AG04450 (cell line): ENCODE measurements around the gene CSGALNACT2. TPM values are rescaled to one million over a fixed set of nuclear protein-coding genes. Genes with fewer than 3 reads are reported as not detected.

Experiments
- CTCF ChIA-PET: fragments of 300-600, 350-600 bp; formaldehyde crosslinking; extraction: SDS; loops from one replicate; lab custom pipeline; 2022; ENCODE audit warnings: antibody characterized with exemption, inconsistent platforms; lab: Charles Lee
- POLR2A ChIA-PET: fragments of 350-600 bp; formaldehyde crosslinking; extraction: SDS; loops from one replicate; lab custom pipeline; 2021; ENCODE audit warnings: antibody characterized with exemption, inconsistent platforms; lab: Yijun Ruan, JAX
- DNase-seq: peaks from one replicate; pipeline ENCODE4 v3.0.0-alpha.2; 2011; ENCODE audit warnings: low read depth, low spot score
- H3K27ac ChIP-seq: one replicate; pipeline ENCODE4 v1.5.1; 2012; ENCODE audit warnings: low read depth, low read length, control low read depth
- H3K27me3 ChIP-seq: one replicate; pipeline ENCODE4 v1.6.0; 2012; ENCODE audit warnings: low read length; ENCODE audit not compliant: control insufficient read depth, insufficient read depth
- H3K4me3 ChIP-seq: 2 replicates; pipeline ENCODE4 v1.5.1; 2011; ENCODE audit warnings: mild to moderate bottlenecking, low read depth, low read length, control low read depth
- H3K9me3 ChIP-seq: 2 replicates; pipeline ENCODE4 v1.5.1; 2012; ENCODE audit warnings: low read length; ENCODE audit not compliant: control insufficient read depth, insufficient read depth
- CTCF ChIP-seq: IDR thresholded peaks from 2 replicates; pipeline ENCODE4 v1.5.1; 2011; ENCODE audit warnings: low read depth, low read length, control low read depth, inconsistent platforms
- polyA plus RNA-seq: library from polyadenylated mRNA; depleted of rRNA; stranded (reverse); fragments of >200 nt; gene quantifications from 2 replicates; pipeline ENCODE4 v1.2.3, GENCODE V29; 2011

Gene CSGALNACT2
- polyA plus RNA-seq, 1 experiment: 23.0 TPM

- CTCF ChIA-PET: interaction anchor here (0.7 kb wide), 1 partner anchor 9 kb away, joined by 3 read pairs; no protein-coding TSS in a partner anchor
- H3K27ac ChIP-seq: no peak overlapping the region
- H3K9me3 ChIP-seq: no peaks in the 10 kb centered on the region; the same call in 1 of the 2 replicates
- H3K4me3 ChIP-seq: no peak overlapping the region
- no peak for DNase-seq
- POLR2A ChIA-PET: no interaction called here
- peaks cover 11% of the 10 kb centered on the region for H3K27me3 ChIP-seq
- TF ChIP-seq CTCF: no peak
Observed at GRCh38 chr10:43134126-43134905, 3.9 kb upstream of the CSGALNACT2 start.

GRCh38 chr10:43135064-43135463 lies 3.2 kb upstream of the CSGALNACT2 start:
- no peak overlapping the region for H3K27ac ChIP-seq
- H3K4me3 ChIP-seq: no peak overlapping the region
- peaks cover 11% of the 10 kb centered on the region for H3K27me3 ChIP-seq
- no peak for TF ChIP-seq CTCF
- CTCF ChIA-PET: no interaction called here
- H3K9me3 ChIP-seq: no peaks in the 10 kb centered on the region; the same call in 1 of the 2 replicates
- no peak for DNase-seq
- POLR2A ChIA-PET: no interaction called here

- ChIA-PET POLR2A (no interaction called here), CTCF (no interaction called here)
- H3K4me3 ChIP-seq: no peak overlapping the region
- no peaks in the 10 kb centered on the region; the same call in 1 of the 2 replicates for H3K9me3 ChIP-seq
- no peak overlapping the region for H3K27ac ChIP-seq
- no peak for DNase-seq
- H3K27me3 ChIP-seq: peaks cover 11% of the 10 kb centered on the region
- TF ChIP-seq CTCF: no peak
Observed at GRCh38 chr10:43135656-43136055, 2.6 kb upstream of the CSGALNACT2 start.

GRCh38 chr10:43136432-43136831 lies 1.8 kb upstream of the CSGALNACT2 start:
- no peak for DNase-seq
- ChIA-PET CTCF (no interaction called here), POLR2A (no interaction called here)
- Histone ChIP-seq H3K4me3 (no peak overlapping the region), H3K9me3 (no peaks in the 10 kb centered on the region; the same call in 1 of the 2 replicates), H3K27ac (no peak overlapping the region), H3K27me3 (peaks cover 11% of the 10 kb centered on the region)
- no peak for TF ChIP-seq CTCF

- CTCF ChIA-PET: no interaction called here
- H3K27me3 ChIP-seq: peaks cover 6% of the 10 kb centered on the region
- POLR2A ChIA-PET: interaction anchor here (0.8 kb wide), 1 partner anchor 354 kb away, joined by 3 read pairs; no protein-coding TSS in a partner anchor
- peak overlapping the region; percentile 92 for H3K27ac ChIP-seq
- no peak for TF ChIP-seq CTCF
- no peak for DNase-seq
- H3K4me3 ChIP-seq: peak overlapping the region; percentile 79
- no peaks in the 10 kb centered on the region; the same call in 1 of the 2 replicates for H3K9me3 ChIP-seq
Observed at GRCh38 chr10:43136995-43137716, 1.1 kb upstream of the CSGALNACT2 start.
